Ectodermal cell (in vitro differentiated cells): ENCODE measurements around the gene CATSPERD.
"Not testable (repeated sequence)": the region's sequence is repeated elsewhere in the genome, so short reads cannot be mapped to it uniquely, and the experiment has no call there.

Source experiments
- H3K27ac ChIP-seq: 2 replicates; pipeline ENCODE4 v1.7.0; 2013; ENCODE audit warnings: mild to moderate bottlenecking, low read depth, low read length; ENCODE audit not compliant: insufficient read depth, poor library complexity, severe bottlenecking
- H3K27me3 ChIP-seq: 2 replicates; pipeline ENCODE4 v1.7.0; 2013; ENCODE audit warnings: mild to moderate bottlenecking, low read length; ENCODE audit not compliant: insufficient read depth, control insufficient read depth, poor library complexity, severe bottlenecking
- H3K36me3 ChIP-seq: one replicate; pipeline ENCODE4 v1.7.0; 2013; ENCODE audit warnings: low read length; ENCODE audit not compliant: control insufficient read depth, insufficient read depth
- H3K4me1 ChIP-seq: one replicate; pipeline ENCODE4 v1.7.0; 2013; ENCODE audit warnings: low read length; ENCODE audit not compliant: control insufficient read depth, insufficient read depth
- H3K4me3 ChIP-seq: 2 replicates; pipeline ENCODE4 v1.7.0; 2013; ENCODE audit warnings: low read depth, low read length, control low read depth; ENCODE audit not compliant: insufficient read depth
- H3K9me3 ChIP-seq: 2 replicates; pipeline ENCODE4 v1.7.0; 2013; ENCODE audit warnings: mild to moderate bottlenecking, low read length, moderate library complexity; ENCODE audit not compliant: control insufficient read depth
- WGBS, 2 experiments: methylation state at CpG; one replicate each; pipeline ENCODE4 v1.1.7; 2013; ENCODE audit warnings: missing lambda C conversion rate in 2 of 2; 5-methylcytosine and 5-hydroxymethylcytosine counted together

The CATSPERD gene

DNA sequence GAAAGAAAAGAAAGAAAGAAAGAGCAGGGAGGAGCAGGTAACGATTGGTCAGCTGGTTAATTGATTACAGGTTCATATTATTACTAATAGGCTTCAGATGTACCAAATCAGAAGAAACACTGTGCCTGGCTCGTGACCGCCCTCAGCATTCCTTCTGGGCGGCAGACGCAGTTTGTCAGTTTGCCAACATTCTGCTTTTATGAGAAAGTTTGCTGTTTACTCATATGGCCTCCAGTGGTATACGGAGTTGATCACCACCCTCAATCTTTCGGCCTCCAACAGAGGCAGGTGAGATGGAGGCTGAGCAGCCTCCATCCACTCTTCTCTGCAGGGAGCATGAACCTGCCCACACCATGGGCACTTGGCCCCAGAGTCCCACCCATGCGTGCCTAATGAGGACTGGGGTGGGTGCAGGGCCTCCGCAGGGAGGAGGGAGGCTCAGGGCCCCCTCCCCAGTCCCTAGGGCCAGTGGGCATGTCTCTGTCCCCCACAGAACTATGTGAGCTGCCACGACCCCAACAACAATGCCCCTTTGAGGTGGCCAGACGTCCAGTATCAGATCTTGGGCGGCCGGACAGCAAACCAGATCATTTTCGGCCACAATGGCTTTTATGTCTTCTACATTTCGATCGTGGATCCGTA, 55.4 kb downstream of the CATSPERD start:
- no peaks in the 10 kb centered on the region for H3K36me3 ChIP-seq
- H3K4me1 ChIP-seq: no peaks in the 10 kb centered on the region
- H3K9me3 ChIP-seq: no peaks in the 10 kb centered on the region
- no peak overlapping the region for H3K27ac ChIP-seq
- no peak overlapping the region for H3K4me3 ChIP-seq
- no peaks in the 10 kb centered on the region for H3K27me3 ChIP-seq
- 91 to 94% methylated on average over 17 of the region's 17 CpGs for WGBS, 2 experiments

DNA sequence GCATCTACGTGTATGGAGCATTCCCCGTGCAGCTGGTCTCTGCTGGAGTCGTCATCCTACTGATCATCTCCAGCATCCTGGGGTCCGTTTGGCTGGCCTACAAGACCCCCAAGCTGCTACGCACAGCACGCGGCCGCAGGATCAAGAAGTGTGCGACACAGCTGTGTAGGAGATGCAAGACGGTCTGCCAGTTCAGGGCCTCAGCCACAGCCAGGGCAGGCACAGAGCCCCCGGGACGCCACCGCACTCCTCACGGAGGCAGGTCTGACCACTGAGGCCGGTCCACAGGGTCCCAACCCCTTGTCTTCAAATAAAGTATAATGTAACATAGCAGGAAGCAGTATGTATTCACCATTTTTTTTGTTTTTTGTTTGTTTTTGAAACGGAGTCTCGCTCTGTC, 58.0 kb downstream of the CATSPERD start:
- WGBS, 2 experiments: 90 to 94% methylated on average over 17 of the region's 17 CpGs
- H3K27me3 ChIP-seq: no peaks in the 10 kb centered on the region

DNA sequence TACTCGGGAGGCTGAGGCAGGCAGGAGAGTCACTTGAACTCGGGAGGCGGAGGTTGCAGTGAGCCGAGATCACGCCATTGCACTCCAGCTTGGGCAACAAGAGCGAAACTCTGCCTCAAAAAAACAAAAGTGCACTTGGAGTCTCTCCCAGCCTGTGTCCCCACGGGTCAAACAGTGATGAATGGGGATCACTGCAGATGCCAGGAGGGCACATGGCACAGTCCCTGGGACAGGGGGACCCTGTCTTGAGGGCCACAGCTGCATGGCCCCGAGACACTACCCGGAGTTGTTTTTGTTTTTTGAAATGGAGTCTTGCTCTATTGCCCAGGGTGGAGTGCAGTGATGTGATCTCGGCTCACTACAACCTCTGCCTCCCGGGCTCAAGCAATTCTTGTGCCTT, 60.5 kb downstream of the CATSPERD start:
- WGBS, 2 experiments: 93 to 94% methylated on average over 11 of the region's 11 CpGs
- not testable (repeated sequence) for H3K9me3 ChIP-seq, H3K4me3 ChIP-seq

More for the DNA sequence above, 58.0 kb downstream of the CATSPERD start:
- Histone ChIP-seq H3K9me3 (no peaks in the 10 kb centered on the region), H3K27ac (no peak overlapping the region), H3K36me3 (no peaks in the 10 kb centered on the region), H3K4me1 (no peaks in the 10 kb centered on the region), H3K4me3 (no peak overlapping the region)

DNA sequence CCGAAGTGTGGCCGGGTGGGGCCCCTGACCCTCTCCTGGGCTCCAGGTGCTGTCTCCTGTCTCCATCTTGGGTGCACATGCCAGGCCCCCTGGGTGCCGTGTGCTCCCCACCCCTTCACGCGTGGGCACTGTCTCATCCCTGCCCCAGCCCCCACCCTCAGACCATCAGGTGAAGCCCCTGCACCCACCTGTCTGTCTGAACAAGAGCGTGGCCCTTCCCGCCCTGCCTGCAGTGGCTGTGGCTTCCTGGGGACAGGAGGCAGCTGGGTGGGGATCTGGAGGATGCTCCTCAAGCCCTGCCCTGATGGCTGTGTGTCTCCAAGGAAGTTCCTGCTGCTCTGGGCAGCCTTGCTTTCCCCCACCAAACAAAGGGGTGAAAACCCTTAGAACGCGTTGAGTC, 61.9 kb downstream of the CATSPERD start:
- 93 to 95% methylated on average over 9 of the region's 9 CpGs for WGBS, 2 experiments
- H3K27me3 ChIP-seq: no peaks in the 10 kb centered on the region
- no peak overlapping the region for H3K27ac ChIP-seq
- H3K9me3 ChIP-seq: no peaks in the 10 kb centered on the region
- H3K36me3 ChIP-seq: peaks cover 16% of the 10 kb centered on the region
- no peak overlapping the region for H3K4me3 ChIP-seq
- no peaks in the 10 kb centered on the region for H3K4me1 ChIP-seq

More for the DNA sequence above, 60.5 kb downstream of the CATSPERD start:
- H3K36me3 ChIP-seq, H3K27ac ChIP-seq, H3K4me1 ChIP-seq, H3K27me3 ChIP-seq: not testable (repeated sequence)

DNA sequence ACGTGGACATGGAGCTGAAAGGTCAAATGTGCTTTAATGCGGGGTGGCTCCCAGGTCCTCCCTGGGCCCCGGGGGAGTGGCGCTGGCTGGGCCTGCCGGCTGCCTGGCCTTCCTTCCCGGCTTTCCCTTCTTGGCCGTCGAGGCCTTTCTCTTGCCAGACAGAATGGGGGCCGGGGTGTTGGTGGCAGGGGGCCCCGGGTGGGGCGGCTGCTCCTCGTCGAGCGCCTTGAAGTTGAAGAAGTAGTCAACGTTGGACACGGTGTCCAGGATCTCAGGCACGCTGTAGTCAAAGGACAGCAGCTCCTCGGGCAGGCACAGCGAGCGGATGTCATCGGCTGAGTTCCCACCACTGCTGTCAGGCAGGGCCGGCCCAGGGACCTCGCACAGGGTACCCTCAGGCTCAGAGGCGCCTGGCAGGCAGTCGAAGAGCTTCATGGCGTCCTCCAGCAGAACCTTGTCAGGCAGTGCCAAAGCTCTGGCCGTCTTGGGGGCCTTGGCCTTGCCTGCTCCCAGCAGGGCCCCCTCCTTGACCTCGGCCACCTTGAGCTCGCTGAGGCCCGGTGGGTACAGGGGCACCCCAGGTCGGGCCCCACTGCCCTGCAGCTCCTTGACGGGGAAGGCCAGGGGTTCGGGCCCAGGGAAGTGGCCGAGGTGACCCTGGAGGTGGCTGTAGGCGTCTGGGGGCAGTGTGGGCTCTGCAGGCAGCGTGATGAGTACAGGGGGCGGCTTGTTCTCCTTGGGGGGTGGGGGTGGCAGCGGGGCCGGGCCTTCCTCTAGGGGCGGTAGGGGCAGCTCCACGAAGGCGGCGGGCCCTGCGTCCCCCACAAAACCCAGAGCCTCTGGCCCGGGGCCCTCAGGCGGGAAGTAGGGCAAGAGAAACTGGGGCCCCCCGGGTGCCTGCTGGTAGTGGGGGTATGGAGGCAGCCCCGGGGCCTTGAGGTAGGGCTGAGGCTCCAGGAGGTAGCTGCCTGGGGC, 62.8 kb downstream of the CATSPERD start:
- Histone ChIP-seq H3K36me3 (peaks cover 25% of the 10 kb centered on the region), H3K27ac (no peak overlapping the region), H3K9me3 (no peaks in the 10 kb centered on the region), H3K27me3 (no peaks in the 10 kb centered on the region), H3K4me1 (no peaks in the 10 kb centered on the region), H3K4me3 (no peak overlapping the region)
- WGBS, 2 experiments: 93 to 94% methylated on average over 48 of the region's 48 CpGs

DNA sequence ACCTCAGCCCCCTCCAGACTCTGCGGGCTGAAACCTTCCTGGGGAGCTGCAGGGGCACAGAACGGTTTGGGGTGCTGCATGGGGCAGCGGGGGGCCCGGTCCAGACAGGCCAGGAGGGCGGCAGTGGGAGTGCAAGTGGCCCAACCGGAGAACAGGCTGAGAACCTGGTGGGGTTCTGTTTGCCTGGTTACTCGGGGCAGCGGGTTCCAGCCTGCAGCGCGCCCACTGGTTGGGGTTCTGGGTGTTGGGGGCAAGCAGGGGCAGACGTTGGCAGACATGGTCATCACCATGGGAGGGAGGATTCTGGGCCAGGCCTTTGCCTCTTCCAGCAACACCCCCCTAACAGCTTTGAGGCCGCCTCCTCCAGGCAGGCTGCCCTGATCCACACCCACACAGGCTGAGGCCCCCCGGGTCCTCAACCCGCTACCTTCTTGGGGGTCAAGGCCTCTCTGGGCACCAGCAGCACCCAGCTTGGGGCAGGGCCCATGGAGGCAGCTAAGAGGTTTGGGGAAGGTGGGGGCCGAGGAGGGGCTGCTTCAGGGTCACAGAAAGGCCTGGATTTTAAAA, 64.2 kb downstream of the CATSPERD start, which contains the start of gene PRR22:
Gene PRR22, minus strand, starts transcription at position 166 of the 567 bp plus-strand sequence. Its CDS starts 86 bp downstream, at position 80.
- H3K27me3 ChIP-seq: no peaks in the 10 kb centered on the region
- H3K9me3 ChIP-seq: no peaks in the 10 kb centered on the region
- 93 to 96% methylated on average over 15 of the region's 15 CpGs for WGBS, 2 experiments
- H3K4me3 ChIP-seq: no peak within 1 kb of the TSS
- H3K27ac ChIP-seq: no peak within 1 kb of the TSS
- no peaks in the 10 kb centered on the region for H3K4me1 ChIP-seq
- peaks cover 35% of the 10 kb centered on the region for H3K36me3 ChIP-seq

DNA sequence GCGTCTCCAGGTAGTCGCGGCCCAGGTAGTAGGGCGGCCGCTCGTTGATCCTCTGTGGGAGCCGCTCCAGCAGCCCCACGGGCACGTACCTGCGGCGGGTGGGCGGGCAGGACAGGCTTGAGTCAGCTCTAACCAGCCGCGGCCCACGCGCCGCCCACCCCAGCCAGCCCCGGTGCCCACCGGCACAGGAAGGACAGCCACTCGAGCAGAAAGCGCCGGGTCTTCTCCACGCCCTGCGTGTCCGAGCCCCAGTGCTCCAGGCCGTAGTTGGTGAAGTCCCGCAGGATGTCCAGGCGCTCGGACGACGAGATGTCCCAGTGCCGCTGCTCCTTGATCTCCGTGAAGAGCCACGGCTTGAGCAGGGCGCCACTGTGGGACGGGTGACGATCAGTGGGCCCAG, 65.0 kb downstream of the CATSPERD start:
- no peaks in the 10 kb centered on the region for H3K4me1 ChIP-seq
- 96% methylated on average over 37 of the region's 37 CpGs for WGBS, 2 experiments

DNA sequence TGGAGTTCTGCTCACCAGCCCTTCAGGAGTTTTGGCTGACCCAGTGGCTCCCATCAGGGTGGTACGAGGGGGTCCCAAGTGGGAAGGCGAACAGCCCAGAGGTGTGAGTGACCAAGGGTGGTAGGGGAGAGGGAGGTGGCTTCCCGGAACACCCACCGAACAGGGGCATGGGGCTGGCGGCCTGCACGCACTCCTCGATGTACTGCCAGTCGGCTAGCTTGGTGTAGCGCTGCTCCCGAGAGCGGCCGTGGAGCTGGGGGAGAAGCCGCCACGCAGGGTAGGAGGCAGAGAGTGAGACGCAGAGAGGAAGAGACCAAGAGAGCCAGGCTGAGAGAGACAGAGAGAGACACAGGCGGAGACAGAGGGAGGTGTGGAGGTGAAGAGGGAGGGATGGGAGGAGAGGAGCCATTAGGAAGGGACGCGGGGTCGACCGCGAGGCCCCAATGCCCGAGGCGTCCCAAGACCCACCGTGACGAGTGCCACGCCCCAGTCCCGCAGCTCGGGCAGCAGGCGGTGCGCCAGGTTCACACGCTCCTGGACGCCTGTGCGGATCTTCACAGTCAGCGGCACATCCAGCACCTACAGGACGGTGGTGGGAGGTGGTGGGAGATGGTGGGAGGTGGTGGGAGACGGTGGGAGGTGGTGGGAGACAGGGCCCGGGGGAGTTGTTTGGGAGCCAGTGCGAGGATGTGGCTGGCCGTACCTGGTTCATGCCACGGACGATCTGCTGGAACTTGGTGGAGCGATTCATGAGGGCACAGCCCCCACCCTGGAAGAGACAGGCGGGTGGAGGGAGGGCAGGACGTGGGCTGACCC, 66.4 kb downstream of the CATSPERD start:
- Histone ChIP-seq H3K27ac (no peak overlapping the region), H3K4me3 (no peak overlapping the region), H3K36me3 (peaks cover 38% of the 10 kb centered on the region), H3K4me1 (no peaks in the 10 kb centered on the region), H3K9me3 (no peaks in the 10 kb centered on the region), H3K27me3 (no peaks in the 10 kb centered on the region)
- WGBS, 2 experiments: 95 to 96% methylated on average over 44 of the region's 44 CpGs

More for the DNA sequence above, 65.0 kb downstream of the CATSPERD start:
- H3K27ac ChIP-seq: no peak overlapping the region
- H3K9me3 ChIP-seq: no peaks in the 10 kb centered on the region
- H3K36me3 ChIP-seq: peaks cover 38% of the 10 kb centered on the region
- H3K4me3 ChIP-seq: no peak overlapping the region
- H3K27me3 ChIP-seq: no peaks in the 10 kb centered on the region

DNA sequence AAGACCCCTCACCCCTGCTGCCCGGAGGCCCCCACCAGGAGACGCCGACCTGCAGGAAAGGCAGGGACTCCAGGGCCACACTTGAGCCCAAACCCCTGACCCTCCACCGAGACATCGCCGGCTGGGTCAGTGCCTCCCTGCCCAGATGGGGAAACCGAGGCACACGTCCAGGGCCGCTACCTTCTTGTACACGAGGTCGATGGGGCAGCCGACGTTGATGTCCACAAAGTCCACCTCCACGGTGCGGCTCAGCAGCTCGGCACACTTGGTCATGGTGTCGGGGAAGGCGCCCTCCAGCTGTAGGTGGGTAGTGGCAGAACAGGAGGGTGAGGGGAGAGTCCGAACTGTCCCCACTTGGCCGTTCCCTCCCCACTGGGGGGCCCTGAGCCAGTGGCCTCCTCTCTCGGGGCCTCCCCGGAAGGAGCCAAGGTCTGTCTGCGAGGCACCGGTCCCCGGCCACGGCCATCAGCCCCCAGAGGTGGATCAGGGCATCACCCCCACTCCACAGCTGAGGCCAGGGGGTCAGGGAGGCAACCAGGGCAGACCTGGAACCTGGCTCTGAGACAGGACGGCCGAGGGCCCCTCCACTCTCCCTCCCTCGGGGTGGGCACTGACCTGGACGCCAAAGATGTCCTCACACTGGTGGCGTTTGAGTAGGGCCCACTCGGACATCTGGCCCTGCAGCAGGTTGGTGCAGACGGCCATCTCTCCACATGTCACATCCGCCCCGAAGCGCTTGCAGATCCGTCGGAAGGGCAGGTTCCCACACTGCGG, 67.2 kb downstream of the CATSPERD start:
- Histone ChIP-seq H3K27me3 (no peaks in the 10 kb centered on the region), H3K27ac (no peak overlapping the region), H3K36me3 (peaks cover 38% of the 10 kb centered on the region), H3K4me3 (no peak overlapping the region), H3K4me1 (no peaks in the 10 kb centered on the region), H3K9me3 (no peaks in the 10 kb centered on the region)
- WGBS, 2 experiments: 95% methylated on average over 39 of the region's 39 CpGs
